ENCODE data around the gene SERPINH1.
A peak's percentile ranks its signal among the peaks of the same experiment; 100 is the strongest.

SERPINH1 gene

DNA sequence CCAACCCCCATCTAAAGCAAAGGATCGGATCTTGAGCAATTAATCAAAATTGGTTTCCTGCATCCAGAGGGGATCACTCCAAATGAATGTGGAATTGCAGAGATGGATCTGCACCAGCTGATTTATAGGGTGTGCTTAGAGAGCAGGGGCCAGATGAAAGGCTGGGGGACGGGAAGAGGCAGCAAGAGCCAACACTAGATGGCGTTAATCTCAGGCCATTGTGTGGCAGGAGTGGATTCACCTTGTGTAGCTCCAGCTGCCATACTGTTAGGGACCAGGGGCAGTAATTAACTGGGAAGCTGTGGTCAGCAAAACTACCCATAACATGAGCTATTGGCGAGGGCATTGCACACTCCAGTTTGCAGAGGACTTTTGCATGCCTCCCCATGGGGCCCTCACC is 35.6 kb downstream of the SERPINH1 start:
- H3K4me3 ChIP-seq (ENCODE audit: low read depth, low read length): no peak overlapping the region
- no peak for DNase-seq (ENCODE audit: low read depth)
- TF ChIP-seq, protein P1, sequence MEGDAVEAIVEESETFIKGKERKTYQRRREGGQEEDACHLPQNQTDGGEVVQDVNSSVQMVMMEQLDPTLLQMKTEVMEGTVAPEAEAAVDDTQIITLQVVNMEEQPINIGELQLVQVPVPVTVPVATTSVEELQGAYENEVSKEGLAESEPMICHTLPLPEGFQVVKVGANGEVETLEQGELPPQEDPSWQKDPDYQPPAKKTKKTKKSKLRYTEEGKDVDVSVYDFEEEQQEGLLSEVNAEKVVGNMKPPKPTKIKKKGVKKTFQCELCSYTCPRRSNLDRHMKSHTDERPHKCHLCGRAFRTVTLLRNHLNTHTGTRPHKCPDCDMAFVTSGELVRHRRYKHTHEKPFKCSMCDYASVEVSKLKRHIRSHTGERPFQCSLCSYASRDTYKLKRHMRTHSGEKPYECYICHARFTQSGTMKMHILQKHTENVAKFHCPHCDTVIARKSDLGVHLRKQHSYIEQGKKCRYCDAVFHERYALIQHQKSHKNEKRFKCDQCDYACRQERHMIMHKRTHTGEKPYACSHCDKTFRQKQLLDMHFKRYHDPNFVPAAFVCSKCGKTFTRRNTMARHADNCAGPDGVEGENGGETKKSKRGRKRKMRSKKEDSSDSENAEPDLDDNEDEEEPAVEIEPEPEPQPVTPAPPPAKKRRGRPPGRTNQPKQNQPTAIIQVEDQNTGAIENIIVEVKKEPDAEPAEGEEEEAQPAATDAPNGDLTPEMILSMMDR (IDR thresholded peaks at IDR 0.05; ENCODE audit: control insufficient read depth, extremely low read depth, insufficient read depth): peak; percentile 62

DNA sequence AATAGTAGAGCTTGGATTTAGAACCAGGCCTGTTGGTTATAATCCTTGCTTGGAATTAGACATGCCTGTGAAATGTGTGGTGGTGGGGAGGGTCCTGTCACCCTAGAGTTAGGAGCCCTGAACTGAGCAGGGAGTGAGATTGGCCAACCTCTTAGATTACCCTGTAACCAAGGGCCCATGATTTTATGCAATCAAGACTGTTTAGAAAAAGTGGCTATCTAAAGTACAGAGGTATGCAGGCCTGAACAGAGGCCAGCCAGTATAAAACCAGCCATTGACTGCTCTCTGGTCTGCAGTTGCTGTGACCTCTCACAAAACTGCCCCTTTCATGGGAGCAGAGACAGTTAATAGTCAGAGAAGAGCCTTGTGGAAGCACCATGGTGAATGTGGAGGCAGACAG is 36.2 kb downstream of the SERPINH1 start:
- DNase-seq (ENCODE audit: low read depth): no peak
- H3K4me3 ChIP-seq (ENCODE audit: low read depth, low read length): no peak overlapping the region
- TF ChIP-seq, protein P1 (IDR thresholded peaks at IDR 0.05; ENCODE audit: control insufficient read depth, extremely low read depth, insufficient read depth): no peak

DNA sequence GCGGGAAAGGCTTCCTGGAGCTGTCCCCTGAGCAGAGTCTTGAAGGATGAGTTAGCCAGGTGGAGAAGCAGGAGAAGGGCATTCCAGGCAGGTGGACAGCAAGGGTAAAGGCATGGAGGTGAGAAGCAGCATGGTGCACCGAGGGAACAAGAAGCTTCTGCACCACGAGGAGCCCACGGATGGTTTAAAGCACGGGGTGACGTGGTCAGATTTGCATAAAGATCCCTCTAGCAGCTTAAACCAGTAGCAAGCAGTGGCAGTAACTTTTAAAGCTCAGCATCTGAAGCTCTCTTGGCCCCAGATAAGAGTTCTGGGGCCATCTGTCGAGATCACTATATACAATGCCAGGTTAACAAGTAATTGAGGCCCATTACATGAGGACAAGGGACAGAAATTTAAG is 36.8 kb downstream of the SERPINH1 start:
- DNase-seq (ENCODE audit: low read depth): no peak
- no peak overlapping the region for H3K4me3 ChIP-seq (ENCODE audit: low read depth, low read length)
- TF ChIP-seq, protein P1 (IDR thresholded peaks at IDR 0.05; ENCODE audit: control insufficient read depth, extremely low read depth, insufficient read depth): no peak

DNA sequence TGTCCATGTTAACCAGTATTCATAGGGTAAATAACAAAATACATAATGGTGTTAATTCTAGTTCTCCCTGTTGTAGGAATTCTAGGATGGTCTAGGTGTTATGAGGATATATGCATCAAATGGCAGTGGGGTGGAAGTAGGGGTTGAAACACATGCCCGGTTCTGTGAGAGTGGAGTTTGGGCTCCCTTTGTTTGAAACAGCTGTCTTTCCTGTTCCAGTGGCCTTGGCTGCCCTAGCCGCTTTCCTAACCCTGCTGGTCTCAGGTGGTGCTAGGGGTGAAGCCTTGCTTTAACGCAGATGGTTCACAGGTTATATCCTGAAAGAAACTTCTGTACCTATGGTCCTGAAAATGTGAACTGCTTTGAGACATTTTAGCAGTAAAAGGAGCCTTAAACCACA is 38.3 kb downstream of the SERPINH1 start:
- TF ChIP-seq, protein P1 (IDR thresholded peaks at IDR 0.05; ENCODE audit: control insufficient read depth, extremely low read depth, insufficient read depth): no peak
- DNase-seq (ENCODE audit: low read depth): no peak
- H3K4me3 ChIP-seq (ENCODE audit: low read depth, low read length): no peak overlapping the region

DNA sequence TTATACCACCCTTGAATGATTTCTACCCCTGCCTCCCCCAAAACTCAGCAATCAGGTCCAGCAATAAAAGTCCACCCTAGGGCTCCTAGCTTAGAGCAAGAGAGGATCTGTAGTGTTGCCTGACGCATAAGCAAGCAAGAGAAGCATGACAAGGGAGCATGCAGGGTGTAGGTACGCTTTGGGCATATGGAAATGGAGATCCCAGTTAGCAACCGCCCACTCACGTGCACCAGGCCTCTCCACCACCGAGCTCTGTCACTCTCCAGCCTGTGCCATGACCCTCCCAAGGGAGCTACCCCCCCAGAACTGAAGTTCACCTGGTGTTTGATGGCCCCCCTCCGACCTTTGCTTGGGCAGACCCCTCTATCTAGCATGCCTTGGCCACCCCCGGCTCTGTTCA is 39.4 kb downstream of the SERPINH1 start:
- H3K4me3 ChIP-seq (ENCODE audit: low read depth, low read length): no peak overlapping the region
- no peak for DNase-seq (ENCODE audit: low read depth)
- TF ChIP-seq, protein P1 (IDR thresholded peaks at IDR 0.05; ENCODE audit: control insufficient read depth, extremely low read depth, insufficient read depth): no peak

DNA sequence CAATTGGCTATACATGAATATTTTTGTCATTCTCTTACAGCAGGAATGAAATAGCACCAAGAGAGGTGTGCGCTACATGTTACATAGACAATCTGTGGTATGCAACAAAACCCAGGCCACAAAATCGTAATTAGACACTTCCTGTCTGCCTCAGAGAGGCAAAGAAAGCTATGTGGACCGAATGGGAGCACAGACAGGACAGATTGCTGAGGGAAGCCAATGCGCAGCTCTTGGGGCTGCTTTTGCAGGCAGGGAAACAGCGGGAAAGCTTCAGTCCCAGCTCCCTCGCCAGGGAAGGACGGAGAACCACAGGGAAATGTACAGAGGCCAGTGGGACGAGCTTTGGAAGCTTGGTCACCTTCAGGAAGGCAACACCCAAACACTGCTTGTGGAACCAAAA is 40.9 kb downstream of the SERPINH1 start:
- TF ChIP-seq, protein P1 (IDR thresholded peaks at IDR 0.05; ENCODE audit: control insufficient read depth, extremely low read depth, insufficient read depth): no peak
- no peak overlapping the region for H3K4me3 ChIP-seq (ENCODE audit: low read depth, low read length)
- DNase-seq (ENCODE audit: low read depth): no peak
